ENCODE measurements around the gene DHRS1. TPM values are rescaled to one million over a fixed set of nuclear protein-coding genes. Genes with fewer than 3 reads are reported as not detected.

Gene DHRS1
- total RNA-seq, 4 donors from 2014 or later, result 49.0 to 101 (median 82.1) TPM

- WGBS, result 85% methylated on average over 6 of the region's 6 CpGs
- no peak overlapping the region for H3K4me3 ChIP-seq
- H3K27me3 ChIP-seq, result no peaks in the 10 kb centered on the region
- H3K36me3 ChIP-seq, result no peaks in the 10 kb centered on the region
- TF ChIP-seq POLR2AphosphoS5 (IDR thresholded peaks at IDR 0.05) (no peak), EP300 (IDR thresholded peaks at IDR 0.05) (no peak), POLR2A (IDR thresholded peaks at IDR 0.05) (no peak), CTCF (IDR thresholded peaks at IDR 0.05) (no peak)
- no peak overlapping the region for H3K27ac ChIP-seq
- peaks cover 70% of the 10 kb centered on the region for H3K4me1 ChIP-seq
- DNase-seq (ENCODE audit: low spot score in 2 of 2), result no peak
- no peaks in the 10 kb centered on the region for H3K9me3 ChIP-seq
Observed at GRCh38 chr14:24277071-24277470, 22.5 kb downstream of the DHRS1 start.

GRCh38 chr14:24274101-24274543 is 25.5 kb downstream of the DHRS1 start:
- no peaks in the 10 kb centered on the region for H3K9me3 ChIP-seq
- DNase-seq (ENCODE audit: low spot score in 2 of 2), result no peak
- 49% methylated on average over 3 of the region's 3 CpGs for WGBS
- H3K27ac ChIP-seq, result peak overlapping the region; percentile 68
- H3K27me3 ChIP-seq, result no peaks in the 10 kb centered on the region
- H3K4me3 ChIP-seq, result no peak overlapping the region
- H3K36me3 ChIP-seq, result peaks cover 6% of the 10 kb centered on the region
- H3K4me1 ChIP-seq, result peaks cover 60% of the 10 kb centered on the region
- TF ChIP-seq EP300 (IDR thresholded peaks at IDR 0.05) (no peak), POLR2AphosphoS5 (IDR thresholded peaks at IDR 0.05) (peak in 1 of 3 donors; percentile 56)

GRCh38 chr14:24273422-24273998 is 26.1 kb downstream of the DHRS1 start:
- no peak for TF ChIP-seq POLR2AphosphoS5 (IDR thresholded peaks at IDR 0.05)
- no peak for TF ChIP-seq CTCF (IDR thresholded peaks at IDR 0.05)
- no peak for TF ChIP-seq POLR2A (IDR thresholded peaks at IDR 0.05)
- TF ChIP-seq EP300 (IDR thresholded peaks at IDR 0.05), result no peak
- Histone ChIP-seq H3K9me3 (no peaks in the 10 kb centered on the region), H3K36me3 (peaks cover 12% of the 10 kb centered on the region), H3K27ac (peak overlapping the region; percentile 68), H3K4me3 (no peak overlapping the region), H3K4me1 (peaks cover 54% of the 10 kb centered on the region), H3K27me3 (no peaks in the 10 kb centered on the region)
- DNase-seq (ENCODE audit: low spot score in 2 of 2), result no peak
- 44% methylated on average over 3 of the region's 3 CpGs for WGBS

- Histone ChIP-seq H3K4me3 (no peak overlapping the region), H3K27ac (peak overlapping the region; percentile 18), H3K4me1 (peaks cover 44% of the 10 kb centered on the region), H3K36me3 (peaks cover 23% of the 10 kb centered on the region), H3K9me3 (no peaks in the 10 kb centered on the region), H3K27me3 (no peaks in the 10 kb centered on the region)
- 68% methylated on average over 2 of the region's 2 CpGs for WGBS
- DNase-seq (ENCODE audit: low spot score in 2 of 2), result no peak
- TF ChIP-seq POLR2AphosphoS5 (IDR thresholded peaks at IDR 0.05) (no peak), POLR2A (IDR thresholded peaks at IDR 0.05) (no peak), EP300 (IDR thresholded peaks at IDR 0.05) (no peak), CTCF (IDR thresholded peaks at IDR 0.05) (no peak)
Observed at GRCh38 chr14:24272467-24272866, 27.1 kb downstream of the DHRS1 start.

GRCh38 chr14:24271834-24272263 is 27.7 kb downstream of the DHRS1 start:
- Histone ChIP-seq H3K4me1 (peaks cover 37% of the 10 kb centered on the region), H3K27me3 (no peaks in the 10 kb centered on the region), H3K9me3 (no peaks in the 10 kb centered on the region), H3K27ac (peak overlapping the region; percentile 94), H3K4me3 (peak overlapping the region; percentile 66), H3K36me3 (peaks cover 29% of the 10 kb centered on the region)
- TF ChIP-seq POLR2AphosphoS5 (IDR thresholded peaks at IDR 0.05), result no peak
- TF ChIP-seq EP300 (IDR thresholded peaks at IDR 0.05), result no peak
- no peak for TF ChIP-seq POLR2A (IDR thresholded peaks at IDR 0.05)
- TF ChIP-seq CTCF (IDR thresholded peaks at IDR 0.05), result no peak
- 16% methylated on average over 3 of the region's 3 CpGs for WGBS
- DNase-seq (ENCODE audit: low spot score in 2 of 2), result no peak

Measured in suprapubic skin (tissue), 4 donors.